Fibroblast of lung (primary cell): ENCODE results near the gene DLG3. TPM values are rescaled to one million over a fixed set of nuclear protein-coding genes. Genes with fewer than 3 reads are reported as not detected.

Experiments used
- DNase-seq, 2 donors: peaks; one replicate each; pipeline versions ENCODE4 v3.0.0 to v3.0.0-alpha.2; 2010; ENCODE audit warnings: low read depth in 2 of 2
- H2AFZ ChIP-seq: 2 replicates; pipeline ENCODE4 v1.5.1; 2012; ENCODE audit warnings: low read length, control low read depth, inconsistent platforms
- H3K27ac ChIP-seq: 2 replicates; pipeline ENCODE4 v1.5.1; 2011; ENCODE audit warnings: low read length, control low read depth; ENCODE audit not compliant: insufficient read depth
- H3K27me3 ChIP-seq: 2 replicates; pipeline ENCODE4 v1.5.1; 2011; ENCODE audit warnings: mild to moderate bottlenecking, low read length; ENCODE audit not compliant: control insufficient read depth, insufficient read depth
- H3K36me3 ChIP-seq: 2 replicates; pipeline ENCODE4 v1.5.1; 2011; ENCODE audit warnings: low read length; ENCODE audit not compliant: control insufficient read depth, insufficient read depth
- H3K4me1 ChIP-seq: 2 replicates; pipeline ENCODE4 v1.5.1; 2011; ENCODE audit warnings: low read length; ENCODE audit not compliant: control insufficient read depth, insufficient read depth; ENCODE audit errors: extremely low read depth
- H3K4me2 ChIP-seq: 2 replicates; pipeline ENCODE4 v1.5.1; 2011; ENCODE audit warnings: low read length, control low read depth; ENCODE audit not compliant: insufficient read depth; ENCODE audit errors: extremely low read depth
- H3K4me3 ChIP-seq, 4 experiments: fragments of 200-600 bp in 1 of 4; sonication (generic) in 1 of 4; replicated peaks in 1 of 4; 2 replicates each; pipeline ENCODE4 v1.5.1; 2011 to 2016; ENCODE audit warnings: low read length in 4 of 4, low read depth in 3 of 4, mild to moderate bottlenecking in 3 of 4, control low read depth in 2 of 4, inconsistent platforms in 1 of 4, mixed read lengths in 1 of 4; ENCODE audit not compliant: insufficient read depth in 1 of 4; ENCODE audit errors: control extremely low read depth in 1 of 4
- H3K79me2 ChIP-seq: 2 replicates; pipeline ENCODE4 v1.5.1; 2012; ENCODE audit warnings: mild to moderate bottlenecking, low read length, inconsistent platforms; ENCODE audit not compliant: control insufficient read depth, insufficient read depth
- H3K9ac ChIP-seq: 2 replicates; pipeline ENCODE4 v1.5.1; 2011; ENCODE audit warnings: mild to moderate bottlenecking, low read length, control low read depth; ENCODE audit not compliant: insufficient read depth
- H3K9me3 ChIP-seq: 2 replicates; pipeline ENCODE4 v1.5.1; 2012; ENCODE audit warnings: low read depth, low read length; ENCODE audit not compliant: control insufficient read depth, insufficient read depth
- H4K20me1 ChIP-seq: 2 replicates; pipeline ENCODE4 v1.5.1; 2011; ENCODE audit warnings: low read length; ENCODE audit not compliant: control insufficient read depth, insufficient read depth; ENCODE audit errors: extremely low read depth
- EZH2 ChIP-seq: IDR thresholded peaks from 2 replicates; pipeline ENCODE4 v1.5.1; 2012; ENCODE audit warnings: low read length, control low read depth, mild to moderate bottlenecking; ENCODE audit errors: missing control alignments
- polyA plus RNA-seq, 2 donors: library from polyadenylated mRNA; depleted of rRNA in 1 of 2; stranded (reverse) in 1 of 2; unstranded in 1 of 2; fragments of >200 nt; gene quantifications; 2 replicates each; pipeline ENCODE4 v1.2.1, GENCODE V29; 2011 to 2012; ENCODE audit warnings: missing spikeins in 1 of 2
- total RNA-seq: library from RNA; depleted of rRNA; stranded (reverse); fragments of >200 nt; gene quantifications from 2 replicates; pipeline ENCODE4 v1.2.1, GENCODE V29; 2014
- TF ChIP-seq, protein P1 (sequence below), 2 donors: IDR thresholded peaks in 1 of 2; conservative IDR thresholded peaks in 1 of 2; 1 replicate in 1 of 2; 2 replicates in 1 of 2; pipeline ENCODE4 v1.5.1; 2011 to 2012; ENCODE audit warnings: low read length in 2 of 2, control low read depth in 1 of 2, inconsistent platforms in 1 of 2, low read depth in 1 of 2, mild to moderate bottlenecking in 1 of 2

Gene DLG3
- total and polyA plus RNA-seq, 2 donors (not counting 1 experiment from before 2014, with no cell fraction given), result 21.0 to 24.6 TPM

DNA sequence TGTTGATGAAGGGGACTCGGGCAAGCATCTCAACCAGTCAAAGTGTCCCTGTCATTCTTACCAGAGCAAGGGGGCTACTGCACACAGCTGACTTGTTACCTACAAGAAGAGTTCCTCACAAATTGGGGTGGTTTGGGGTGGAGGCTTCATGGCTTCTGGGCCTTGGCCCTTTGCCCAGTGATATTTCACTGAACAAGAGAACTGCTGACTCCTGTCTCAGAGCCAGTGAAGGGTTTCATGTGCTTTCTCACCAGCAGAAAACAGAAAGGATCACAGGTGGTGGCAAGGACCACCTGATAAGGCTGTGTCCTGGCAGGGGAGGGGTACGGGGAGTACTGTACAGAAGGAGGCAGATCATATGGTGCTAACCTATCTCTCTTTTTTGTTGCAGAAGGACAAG lies 53.5 kb downstream of the DLG3 start:
- H3K4me3 ChIP-seq, result no peak overlapping the region
- H3K79me2 ChIP-seq, result no peaks in the 10 kb centered on the region
- H3K4me1 ChIP-seq, result no peaks in the 10 kb centered on the region
- no peak overlapping the region for H3K9ac ChIP-seq
- H2AFZ ChIP-seq, result no peak overlapping the region
- H4K20me1 ChIP-seq, result no peaks in the 10 kb centered on the region
- DNase-seq, result no peak
- no peaks in the 10 kb centered on the region for H3K27me3 ChIP-seq
- no peaks in the 10 kb centered on the region for H3K9me3 ChIP-seq
- H3K36me3 ChIP-seq, result peaks cover 2% of the 10 kb centered on the region
- TF ChIP-seq EZH2, result no peak
- TF ChIP-seq, protein P1, sequence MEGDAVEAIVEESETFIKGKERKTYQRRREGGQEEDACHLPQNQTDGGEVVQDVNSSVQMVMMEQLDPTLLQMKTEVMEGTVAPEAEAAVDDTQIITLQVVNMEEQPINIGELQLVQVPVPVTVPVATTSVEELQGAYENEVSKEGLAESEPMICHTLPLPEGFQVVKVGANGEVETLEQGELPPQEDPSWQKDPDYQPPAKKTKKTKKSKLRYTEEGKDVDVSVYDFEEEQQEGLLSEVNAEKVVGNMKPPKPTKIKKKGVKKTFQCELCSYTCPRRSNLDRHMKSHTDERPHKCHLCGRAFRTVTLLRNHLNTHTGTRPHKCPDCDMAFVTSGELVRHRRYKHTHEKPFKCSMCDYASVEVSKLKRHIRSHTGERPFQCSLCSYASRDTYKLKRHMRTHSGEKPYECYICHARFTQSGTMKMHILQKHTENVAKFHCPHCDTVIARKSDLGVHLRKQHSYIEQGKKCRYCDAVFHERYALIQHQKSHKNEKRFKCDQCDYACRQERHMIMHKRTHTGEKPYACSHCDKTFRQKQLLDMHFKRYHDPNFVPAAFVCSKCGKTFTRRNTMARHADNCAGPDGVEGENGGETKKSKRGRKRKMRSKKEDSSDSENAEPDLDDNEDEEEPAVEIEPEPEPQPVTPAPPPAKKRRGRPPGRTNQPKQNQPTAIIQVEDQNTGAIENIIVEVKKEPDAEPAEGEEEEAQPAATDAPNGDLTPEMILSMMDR (conservative IDR thresholded peaks at IDR 0.05 in 1 of 2, IDR thresholded peaks at IDR 0.05 in 1 of 2; ENCODE audit: low read depth in 1 of 2, low read length in 2 of 2), result no peak
- H3K4me2 ChIP-seq, result no peak overlapping the region
- no peak overlapping the region for H3K27ac ChIP-seq

DNA sequence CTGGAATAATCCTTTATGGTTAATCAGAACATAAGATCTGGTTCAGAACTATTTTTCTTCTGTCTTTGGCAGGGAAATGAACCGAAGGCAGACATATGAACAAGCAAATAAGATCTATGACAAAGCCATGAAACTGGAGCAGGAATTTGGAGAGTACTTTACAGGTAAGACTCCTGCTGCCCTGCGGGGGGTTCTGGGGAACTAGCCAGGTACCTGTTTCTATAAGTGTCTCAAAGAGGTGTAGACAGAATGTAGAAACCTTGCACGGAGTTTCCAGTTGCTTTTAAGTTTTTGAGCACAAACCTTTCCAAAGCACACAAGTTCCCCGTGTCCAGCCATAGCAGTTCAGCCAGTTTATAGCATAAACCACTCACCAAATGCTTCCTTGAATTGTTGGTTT lies 56.2 kb downstream of the DLG3 start:
- Histone ChIP-seq H3K4me1 (no peaks in the 10 kb centered on the region), H3K4me3 (no peak overlapping the region), H3K79me2 (no peaks in the 10 kb centered on the region), H3K9me3 (no peaks in the 10 kb centered on the region), H3K4me2 (no peak overlapping the region), H2AFZ (no peak overlapping the region), H3K27me3 (no peaks in the 10 kb centered on the region), H3K9ac (no peak overlapping the region), H3K36me3 (no peaks in the 10 kb centered on the region), H3K27ac (no peak overlapping the region), H4K20me1 (no peaks in the 10 kb centered on the region)
- DNase-seq, result no peak
- TF ChIP-seq EZH2, result no peak
- TF ChIP-seq, protein P1 (conservative IDR thresholded peaks at IDR 0.05 in 1 of 2, IDR thresholded peaks at IDR 0.05 in 1 of 2; ENCODE audit: low read depth in 1 of 2, low read length in 2 of 2), result no peak

DNA sequence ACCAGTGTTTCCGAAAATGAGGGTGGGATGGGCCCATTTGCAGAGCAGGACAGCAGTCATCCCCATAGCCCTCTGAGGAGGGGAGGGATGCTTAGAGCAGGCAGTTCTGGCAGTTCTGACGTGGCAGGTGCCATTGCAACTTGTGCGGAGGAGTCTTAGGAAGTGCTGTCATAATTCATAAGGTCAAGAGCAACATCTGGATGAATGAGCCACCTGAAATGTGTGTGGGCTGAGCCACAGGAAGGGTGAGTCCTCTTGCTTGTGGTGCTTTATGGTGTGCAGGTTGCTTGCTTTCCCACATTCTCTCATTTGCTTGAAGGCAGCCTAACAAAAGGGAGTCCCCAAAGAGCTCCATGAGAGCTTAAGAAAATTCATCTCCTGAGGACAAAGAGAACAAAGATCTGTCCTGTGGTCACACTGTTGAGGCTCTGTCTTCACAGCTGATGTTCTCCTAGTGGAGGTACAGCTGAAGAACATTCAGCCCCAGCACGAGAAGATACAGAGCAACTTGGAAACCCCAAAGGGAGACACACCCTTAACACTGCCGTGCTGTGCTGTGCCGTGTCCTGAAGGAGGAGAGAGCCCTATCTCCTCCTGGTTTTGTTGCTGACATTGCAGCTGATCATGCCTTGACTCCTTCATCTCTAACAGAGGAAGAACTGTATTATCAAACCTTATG lies 60.3 kb downstream of the DLG3 start:
- no peak overlapping the region for H3K4me2 ChIP-seq
- H2AFZ ChIP-seq, result no peak overlapping the region
- no peaks in the 10 kb centered on the region for H3K36me3 ChIP-seq
- no peak for DNase-seq
- no peaks in the 10 kb centered on the region for H4K20me1 ChIP-seq
- H3K4me3 ChIP-seq, result no peak overlapping the region
- no peak overlapping the region for H3K27ac ChIP-seq
- no peaks in the 10 kb centered on the region for H3K4me1 ChIP-seq
- no peak for TF ChIP-seq EZH2
- TF ChIP-seq, protein P1 (conservative IDR thresholded peaks at IDR 0.05 in 1 of 2, IDR thresholded peaks at IDR 0.05 in 1 of 2; ENCODE audit: low read depth in 1 of 2, low read length in 2 of 2), result no peak
- H3K27me3 ChIP-seq, result no peaks in the 10 kb centered on the region
- H3K9me3 ChIP-seq, result no peaks in the 10 kb centered on the region
- H3K79me2 ChIP-seq, result no peaks in the 10 kb centered on the region
- H3K9ac ChIP-seq, result no peak overlapping the region
